HepG2 (cell line): ENCODE measurements around the gene TULP3. TPM values are rescaled to one million over a fixed set of nuclear protein-coding genes. Genes with fewer than 3 reads are reported as not detected.

ENCODE experiments used
- AGO1 ChIP-seq: fragments of 200-400 bp; formaldehyde crosslinking; IDR thresholded peaks from 2 replicates; pipeline ENCODE4 v1.6.1; 2017; ENCODE audit warnings: mild to moderate bottlenecking, low read depth, low read length, moderate library complexity; ENCODE audit not compliant: poor library complexity, severe bottlenecking
- BCLAF1 ChIP-seq: fragments of 450-650 bp; IDR thresholded peaks from 2 replicates; pipeline ENCODE4 v1.6.1; 2017; ENCODE audit warnings: mild to moderate bottlenecking
- GRHL1 ChIP-seq: sonication (generic); formaldehyde crosslinking; conservative IDR thresholded peaks from 2 replicates; pipeline ENCODE4 v1.8.0; 2022; ENCODE audit warnings: missing genetic modification reagents
- HBP1 ChIP-seq: IDR thresholded peaks from 2 replicates; pipeline ENCODE4 v1.6.1; 2016; ENCODE audit warnings: low read depth, control low read depth
- KLF13 ChIP-seq: sonication (generic); formaldehyde crosslinking; IDR thresholded peaks from 2 replicates; pipeline ENCODE4 v1.4.0; 2020; ENCODE audit warnings: mild to moderate bottlenecking, missing genetic modification reagents
- MBD4 ChIP-seq: IDR thresholded peaks from 2 replicates; pipeline ENCODE4 v1.6.1; 2012; ENCODE audit warnings: low read length, inconsistent platforms, borderline replicate concordance
- RXRB ChIP-seq: IDR thresholded peaks from 2 replicates; pipeline ENCODE4 v1.6.1; 2016; ENCODE audit warnings: borderline replicate concordance, missing genetic modification reagents, missing compliant biosample characterization
- TEAD2 ChIP-seq: sonication (generic); formaldehyde crosslinking; IDR thresholded peaks from 2 replicates; pipeline ENCODE4 v1.9.0; 2021; ENCODE audit warnings: missing genetic modification reagents
- THYN1 ChIP-seq: sonication (generic); formaldehyde crosslinking; IDR thresholded peaks from 2 replicates; pipeline ENCODE4 v1.8.1; 2023; ENCODE audit warnings: low read depth, mild to moderate bottlenecking, moderate library complexity, missing genetic modification reagents, borderline replicate concordance
- TOPORS ChIP-seq: sonication (generic); formaldehyde crosslinking; IDR thresholded peaks from 2 replicates; pipeline ENCODE4 v1.8.0; 2023; ENCODE audit warnings: mild to moderate bottlenecking, missing genetic modification reagents
- ZFP82 ChIP-seq: sonication (generic); formaldehyde crosslinking; IDR thresholded peaks from 2 replicates; pipeline ENCODE4 v1.5.1; 2020; ENCODE audit warnings: mild to moderate bottlenecking, missing genetic modification reagents, borderline replicate concordance
- ZNF18 ChIP-seq: sonication (generic); formaldehyde crosslinking; IDR thresholded peaks from 2 replicates; pipeline ENCODE4 v1.8.0; 2022; ENCODE audit warnings: mild to moderate bottlenecking, missing genetic modification reagents; ENCODE audit not compliant: insufficient replicate concordance
- ZNF44 ChIP-seq: sonication (generic); formaldehyde crosslinking; IDR thresholded peaks from 2 replicates; pipeline ENCODE4 v1.5.1; 2020; ENCODE audit warnings: mild to moderate bottlenecking, missing genetic modification reagents
- ZNF598 ChIP-seq: sonication (generic); formaldehyde crosslinking; IDR thresholded peaks from 2 replicates; pipeline ENCODE4 v1.5.1; 2020; ENCODE audit warnings: mild to moderate bottlenecking, missing genetic modification reagents, borderline replicate concordance
- ZNF639 ChIP-seq: conservative IDR thresholded peaks from 2 replicates; pipeline ENCODE4 v1.6.1; 2018; ENCODE audit warnings: missing genetic modification reagents
- ZNF703 ChIP-seq: sonication (generic); formaldehyde crosslinking; IDR thresholded peaks from 2 replicates; pipeline ENCODE4 v1.5.1; 2020; ENCODE audit warnings: missing genetic modification reagents, mild to moderate bottlenecking, moderate library complexity, borderline replicate concordance
- polyA plus RNA-seq, 8 experiments: library from polyadenylated mRNA; depleted of rRNA in 3 of 8; stranded (reverse) in 7 of 8; unstranded in 1 of 8; fragments of >200 nt; fragmentation: Illumina TruSeq in 4 of 8; extraction: Trizol in 4 of 8; gene quantifications; 2 replicates each; pipeline versions ENCODE4 v1.2.1 to v1.2.3, GENCODE V29; 2011 to 2016; ENCODE audit warnings: low read depth in 4 of 8, missing spikeins in 1 of 8, mixed read lengths in 1 of 8; ENCODE audit not compliant: insufficient read depth in 1 of 8
- total RNA-seq, 5 experiments: library from RNA; depleted of rRNA; stranded (reverse); fragments of >200 nt; fragmentation: Illumina TruSeq; extraction: Trizol; gene quantifications; 2 replicates each; pipeline ENCODE4 v1.2.3, GENCODE V29; 2016; ENCODE audit warnings: low read depth in 1 of 5
- TF ChIP-seq, protein P1 (sequence below): sonication (generic); formaldehyde crosslinking; IDR thresholded peaks from 2 replicates; pipeline ENCODE4 v1.4.0; 2020; ENCODE audit warnings: low read depth, missing genetic modification reagents

The TULP3 gene
- total and polyA plus RNA-seq, 2 of the 13 experiments (the other 11 are each of a cell fraction or from before 2014, with no cell fraction given), result 11.2 to 13.2 TPM

DNA sequence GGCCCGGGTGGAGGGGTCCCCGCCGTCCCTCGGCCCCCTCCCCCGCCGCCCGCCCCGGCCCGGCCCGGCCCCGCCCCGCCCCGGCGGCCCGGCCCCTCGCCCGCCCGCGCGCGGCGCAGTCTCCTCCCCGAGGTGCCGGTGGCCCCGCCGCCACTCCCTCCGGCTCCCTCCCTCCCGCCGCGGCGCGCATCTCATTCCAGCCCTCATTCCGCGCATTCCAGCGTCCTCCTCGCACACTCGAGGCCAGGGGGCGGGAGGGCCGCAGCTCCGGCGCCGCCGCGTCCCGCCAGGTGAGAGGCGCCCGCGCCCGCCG, 68.5 kb downstream of the TULP3 start, which contains the start of gene TEAD4 (continued):
- no peak for TF ChIP-seq HBP1 (CRISPR knock-in tag)
- no peak for TF ChIP-seq ZNF703
- TF ChIP-seq BCLAF1, result no peak
- peak; percentile 91 for TF ChIP-seq ZNF639 (CRISPR knock-in tag)
- no peak for TF ChIP-seq ZNF18 (CRISPR knock-in tag)
- TF ChIP-seq ZNF598 (CRISPR knock-in tag), result no peak
- TF ChIP-seq TOPORS, result no peak
- TF ChIP-seq ZFP82 (CRISPR knock-in tag), result no peak
- no peak for TF ChIP-seq KLF13 (CRISPR knock-in tag)
- TF ChIP-seq, protein P1, sequence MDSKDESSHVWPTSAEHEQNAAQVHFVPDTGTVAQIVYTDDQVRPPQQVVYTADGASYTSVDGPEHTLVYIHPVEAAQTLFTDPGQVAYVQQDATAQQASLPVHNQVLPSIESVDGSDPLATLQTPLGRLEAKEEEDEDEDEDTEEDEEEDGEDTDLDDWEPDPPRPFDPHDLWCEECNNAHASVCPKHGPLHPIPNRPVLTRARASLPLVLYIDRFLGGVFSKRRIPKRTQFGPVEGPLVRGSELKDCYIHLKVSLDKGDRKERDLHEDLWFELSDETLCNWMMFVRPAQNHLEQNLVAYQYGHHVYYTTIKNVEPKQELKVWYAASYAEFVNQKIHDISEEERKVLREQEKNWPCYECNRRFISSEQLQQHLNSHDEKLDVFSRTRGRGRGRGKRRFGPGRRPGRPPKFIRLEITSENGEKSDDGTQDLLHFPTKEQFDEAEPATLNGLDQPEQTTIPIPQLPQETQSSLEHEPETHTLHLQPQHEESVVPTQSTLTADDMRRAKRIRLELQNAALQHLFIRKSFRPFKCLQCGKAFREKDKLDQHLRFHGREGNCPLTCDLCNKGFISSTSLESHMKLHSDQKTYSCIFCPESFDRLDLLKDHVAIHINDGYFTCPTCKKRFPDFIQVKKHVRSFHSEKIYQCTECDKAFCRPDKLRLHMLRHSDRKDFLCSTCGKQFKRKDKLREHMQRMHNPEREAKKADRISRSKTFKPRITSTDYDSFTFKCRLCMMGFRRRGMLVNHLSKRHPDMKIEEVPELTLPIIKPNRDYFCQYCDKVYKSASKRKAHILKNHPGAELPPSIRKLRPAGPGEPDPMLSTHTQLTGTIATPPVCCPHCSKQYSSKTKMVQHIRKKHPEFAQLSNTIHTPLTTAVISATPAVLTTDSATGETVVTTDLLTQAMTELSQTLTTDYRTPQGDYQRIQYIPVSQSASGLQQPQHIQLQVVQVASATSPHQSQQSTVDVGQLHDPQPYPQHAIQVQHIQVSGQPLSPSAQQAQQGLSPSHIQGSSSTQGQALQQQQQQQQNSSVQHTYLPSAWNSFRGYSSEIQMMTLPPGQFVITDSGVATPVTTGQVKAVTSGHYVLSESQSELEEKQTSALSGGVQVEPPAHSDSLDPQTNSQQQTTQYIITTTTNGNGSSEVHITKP, result no peak
- no peak for TF ChIP-seq AGO1
- no peak for TF ChIP-seq GRHL1 (CRISPR knock-in tag)
- TF ChIP-seq ZNF44 (CRISPR knock-in tag), result no peak
- no peak for TF ChIP-seq MBD4
- 0 out of 2 replicates have a peak, but pooled peaks have one; percentile 30 for TF ChIP-seq RXRB (CRISPR knock-in tag)
- TF ChIP-seq TEAD2, result no peak
- TF ChIP-seq THYN1, result no peak
